ENCODE data around the gene NFIA. TPM values are rescaled to one million over a fixed set of nuclear protein-coding genes. Genes with fewer than 3 reads are reported as not detected.

The NFIA gene
- total RNA-seq, 1 experiment from 2014 or later, result 0.35 TPM

- H3T11ph ChIP-seq (ENCODE audit: low read length), result no peak overlapping the region
- Mint-ChIP-seq H3K4me3 (no peak overlapping the region), H3K36me3 (ENCODE audit: insufficient read depth in 1 of 3, low read depth in 3 of 3) (peaks cover 0 to 11% (median 2%) of the 10 kb centered on the region in 3 experiments; a peak in 1 of 7 replicates), H3K9me3 (peaks cover 0 to 7% of the 10 kb centered on the region in 2 experiments; a peak in 2 of 5 replicates), H3K27ac (peak overlapping the region in 1 of 3 experiments; percentile 56; a peak in 2 of 7 replicates), H3K27me3 (ENCODE audit: low read depth) (no peaks in the 10 kb centered on the region; the same call in 1 of the 2 replicates), H3K4me1 (peaks cover 47 to 51% of the 10 kb centered on the region in 2 experiments)
- no peak overlapping the region for H4K91ac ChIP-seq (ENCODE audit: insufficient read length, low read depth, low read length)
- no peak for DNase-seq
- no peak overlapping the region for H2BK12ac ChIP-seq (ENCODE audit: insufficient read length, low read depth, low read length)
- no peak overlapping the region for H2BK120ac ChIP-seq (ENCODE audit: low read depth, low read length, poor library complexity, severe bottlenecking)
- H2BK20ac ChIP-seq (ENCODE audit: low read depth, low read length, poor library complexity, severe bottlenecking), result no peak overlapping the region
- no peak overlapping the region for H3K9ac ChIP-seq (ENCODE audit: extremely low read depth, insufficient read length, low read length)
- H3K18ac ChIP-seq (ENCODE audit: insufficient read length, low read depth, low read length), result no peak overlapping the region
- H2BK15ac ChIP-seq (ENCODE audit: low read depth, low read length), result no peak overlapping the region
- no peaks in the 10 kb centered on the region for H4K20me1 ChIP-seq (ENCODE audit: control insufficient read depth, insufficient read depth, insufficient read length)
- H2BK5ac ChIP-seq (ENCODE audit: insufficient read length, low read length), result no peak overlapping the region
- no peak for TF ChIP-seq CTCF (conservative IDR thresholded peaks at IDR 0.05)
- H3K23me2 ChIP-seq (ENCODE audit: insufficient read length, low read depth, low read length, poor library complexity, severe bottlenecking), result no peaks in the 10 kb centered on the region
- no peak overlapping the region for H3K4me2 ChIP-seq (ENCODE audit: insufficient read depth, insufficient read length, low read length)
- H4K8ac ChIP-seq (replicated peaks; ENCODE audit: insufficient read length, low read depth, low read length), result no peak overlapping the region
- peaks cover 5% of the 10 kb centered on the region; the same call in 1 of the 2 replicates for H3K4me1 ChIP-seq (ENCODE audit: insufficient read depth, low read length)
- H2AFZ ChIP-seq (ENCODE audit: low read length), result no peak overlapping the region
- no peak overlapping the region for H3K23ac ChIP-seq (ENCODE audit: insufficient read length, low read depth, low read length)
- no peak overlapping the region for H2AK5ac ChIP-seq (ENCODE audit: insufficient read length, low read length)
- H3K27ac ChIP-seq (ENCODE audit: insufficient read length, low read depth, low read length), result no peak overlapping the region
- no peaks in the 10 kb centered on the region for H3K79me2 ChIP-seq (ENCODE audit: insufficient read depth, low read length)
- H4K5ac ChIP-seq (ENCODE audit: insufficient read length, low read depth, low read length), result no peak overlapping the region
- H3K27me3 ChIP-seq (ENCODE audit: insufficient read depth, low read length), result no peaks in the 10 kb centered on the region
- no peak overlapping the region for H3K14ac ChIP-seq (ENCODE audit: insufficient read depth, low read length)
- no CpG with 5 or more reads among the region's 5 CpGs for WGBS (ENCODE audit: extremely low coverage, insufficient read length, low lambda C conversion rate)
- H3K4ac ChIP-seq (ENCODE audit: low read depth, low read length), result no peak overlapping the region
- no peaks in the 10 kb centered on the region for H3K9me3 ChIP-seq (ENCODE audit: control insufficient read depth, low read depth, low read length)
- H3K79me1 ChIP-seq (ENCODE audit: insufficient read depth, low read depth, low read length, poor library complexity, severe bottlenecking), result no peaks in the 10 kb centered on the region
- no peak overlapping the region for H3K56ac ChIP-seq (ENCODE audit: insufficient read length, low read depth, low read length)
Measured at GRCh38 chr1:61250933-61251332, 168.6 kb downstream of the NFIA start.

All from H9 (cell line).